Panc1 (cell line): ENCODE results near the gene VAT1. TPM values are rescaled to one million over a fixed set of nuclear protein-coding genes. Genes with fewer than 3 reads are reported as not detected.

ENCODE experiments used
- ATAC-seq: fragments of 200-7000 bp; cut with Tn5 transposase; 2 replicates; pipeline ENCODE4 v1.9.1; 2020; ENCODE audit warnings: mild to moderate bottlenecking, moderate library complexity
- BruUV-seq: library from RNA; stranded (reverse); fragments of 400-500 nt; replicated peaks from 2 replicates; lab custom pipeline; 2021; lab: Mats Ljungman, UMichigan
- CTCF ChIA-PET: fragments of 300-600 bp; sonication (Branson Sonifier 250); formaldehyde crosslinking; loops from one replicate; lab custom pipeline; 2022; ENCODE audit warnings: antibody characterized with exemption; lab: Charles Lee
- POLR2A ChIA-PET: fragments of 300-600 bp; sonication (Branson Sonifier 250); formaldehyde crosslinking; loops from one replicate; lab custom pipeline; 2022; ENCODE audit warnings: antibody characterized with exemption; lab: Charles Lee
- DNase-seq: peaks from one replicate; pipeline ENCODE4 v3.0.0-alpha.2; 2010; ENCODE audit warnings: low read depth, low spot score
- H3K27ac ChIP-seq: 2 replicates; pipeline ENCODE4 v1.5.1; 2011; ENCODE audit warnings: mild to moderate bottlenecking, low read length, inconsistent platforms
- H3K27me3 ChIP-seq: fragments of 200-500 bp; sonication (Bioruptor generic); 2 replicates; pipeline ENCODE4 v1.6.0; 2014; ENCODE audit warnings: low read length, inconsistent platforms; ENCODE audit not compliant: control insufficient read depth, insufficient read depth
- H3K36me3 ChIP-seq: fragments of 200-500 bp; sonication (Bioruptor generic); 2 replicates; pipeline ENCODE4 v1.5.1; 2014; ENCODE audit warnings: inconsistent platforms, mild to moderate bottlenecking, low read length, moderate library complexity; ENCODE audit not compliant: control insufficient read depth, insufficient read depth
- H3K4me1 ChIP-seq: 2 replicates; pipeline ENCODE4 v1.5.1; 2011; ENCODE audit warnings: inconsistent platforms, mild to moderate bottlenecking, low read length, moderate library complexity; ENCODE audit not compliant: control insufficient read depth, insufficient read depth
- H3K4me3 ChIP-seq, 2 experiments: 2 replicates each; pipeline ENCODE4 v1.5.1; 2011 to 2012; ENCODE audit warnings: low read depth in 2 of 2, low read length in 2 of 2, mild to moderate bottlenecking in 2 of 2, inconsistent platforms in 1 of 2, moderate library complexity in 1 of 2
- H3K9me3 ChIP-seq: fragments of 200-500 bp; sonication (Bioruptor generic); 2 replicates; pipeline ENCODE4 v1.5.1; 2014; ENCODE audit warnings: low read depth, mild to moderate bottlenecking, inconsistent platforms, low read length, moderate library complexity; ENCODE audit not compliant: control insufficient read depth, insufficient read depth
- CTCF ChIP-seq: fragments of 450-650 bp; IDR thresholded peaks from 2 replicates; pipeline ENCODE4 v1.5.1; 2017; ENCODE audit warnings: mild to moderate bottlenecking
- POLR2AphosphoS5 ChIP-seq: IDR thresholded peaks from 2 replicates; pipeline ENCODE4 v1.6.1; 2012; ENCODE audit warnings: mild to moderate bottlenecking, low read depth, low read length, moderate library complexity
- REST ChIP-seq, 2 experiments: IDR thresholded peaks; 2 replicates each; pipeline ENCODE4 v1.6.1; 2011 to 2012; ENCODE audit warnings: low read depth in 2 of 2, control low read depth in 1 of 2, low read length in 1 of 2, mild to moderate bottlenecking in 1 of 2, moderate library complexity in 1 of 2; ENCODE audit not compliant: insufficient read depth in 1 of 2
- SIN3A ChIP-seq: IDR thresholded peaks from 2 replicates; pipeline ENCODE4 v1.6.1; 2012; ENCODE audit warnings: low read depth, mild to moderate bottlenecking, low read length, moderate library complexity, borderline replicate concordance; ENCODE audit not compliant: insufficient read depth
- TCF7L2 ChIP-seq: IDR thresholded peaks from 2 replicates; pipeline ENCODE4 v1.6.1; 2011; ENCODE audit warnings: mild to moderate bottlenecking, low read depth, low read length, inconsistent platforms
- in situ Hi-C: cut with HindIII; loops from 2 replicates; pipeline ENCODE4 v1.10.0; 2016; ENCODE audit warnings: low sequenced_read_pairs, low pct_unique_long_range_greater_than_20kb
- intact Hi-C: fragments of 100-400 bp; cut with micrococcal nuclease; formaldehyde crosslinking; loops from one replicate; pipeline ENCODE4 v1.10.0; 2022; ENCODE audit not compliant: unreplicated experiment
- total RNA-seq: library from RNA; stranded (reverse); gene quantifications from one replicate; pipeline ENCODE4 v1.2.1, GENCODE V29; 2021; ENCODE audit not compliant: unreplicated experiment

The VAT1 gene
- total RNA-seq, 1 experiment from 2014 or later, result 169 TPM

DNA sequence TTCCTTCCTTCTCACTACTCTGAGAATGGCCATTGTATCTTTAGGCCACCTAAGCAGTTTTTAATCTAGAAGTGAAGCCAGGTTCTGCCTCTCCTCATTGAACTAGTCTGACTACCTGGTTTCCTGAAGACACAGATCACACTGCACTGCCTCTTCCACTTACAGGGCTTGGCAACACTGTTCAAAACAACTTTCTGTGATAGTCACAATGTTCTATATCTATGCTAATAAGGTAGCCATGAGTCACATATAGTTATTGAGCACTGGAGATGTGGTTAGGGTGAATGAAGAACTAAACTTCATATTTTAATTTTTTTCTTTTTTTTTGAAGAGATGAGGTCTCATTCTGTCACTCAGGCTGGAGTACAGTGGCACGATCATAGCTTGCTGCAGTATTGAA lies 29.8 kb upstream of the VAT1 start:
- Histone ChIP-seq H3K9me3 (no peaks in the 10 kb centered on the region), H3K4me1 (no peaks in the 10 kb centered on the region), H3K27me3 (no peaks in the 10 kb centered on the region), H3K4me3 (no peak overlapping the region), H3K27ac (no peak overlapping the region), H3K36me3 (peaks cover 2% of the 10 kb centered on the region; the same call in 1 of the 2 replicates)
- TF ChIP-seq CTCF (no peak), TCF7L2 (no peak)
- ChIA-PET CTCF (no interaction called here), POLR2A (no interaction called here)
- DNase-seq (no peak), ATAC-seq (no peak)
- no TSS peak for BruUV-seq
- in situ Hi-C loops (no loop called here), intact Hi-C loops (no loop called here)

- H3K36me3 ChIP-seq, result no peaks in the 10 kb centered on the region
- TF ChIP-seq POLR2AphosphoS5 (no peak), CTCF (no peak), SIN3A (no peak), REST (IDR thresholded peaks at IDR 0.05; ENCODE audit: insufficient read depth in 1 of 2, low read depth in 2 of 2, low read length in 1 of 2) (no peak), TCF7L2 (no peak)
- DNase-seq (no peak), ATAC-seq (no peak)
- ChIA-PET POLR2A (interaction anchor here (0.6 kb wide), 1 partner anchor 215 kb away, joined by 3 read pairs; no protein-coding TSS in a partner anchor), CTCF (no interaction called here)
- H3K27me3 ChIP-seq, result no peaks in the 10 kb centered on the region
- H3K27ac ChIP-seq, result no peak overlapping the region
- no peaks in the 10 kb centered on the region for H3K9me3 ChIP-seq
- BruUV-seq, result no TSS peak
- in situ Hi-C loops, result no loop called here
- H3K4me3 ChIP-seq, result no peak overlapping the region
- H3K4me1 ChIP-seq, result no peaks in the 10 kb centered on the region
- intact Hi-C loops, result no loop called here
These were observed 21.8 kb upstream of the VAT1 start for GRCh38 chr17:43044024-43044423.
